Erythroblast (primary cell): ENCODE results near the gene PCDH9.

Experiments used
- GATA1 ChIP-seq: IDR thresholded peaks from 2 replicates; pipeline ENCODE4 v1.6.1; 2011; ENCODE audit warnings: low read depth, mild to moderate bottlenecking, control low read depth, low read length, moderate library complexity
- POLR2A ChIP-seq: IDR thresholded peaks from 2 replicates; pipeline ENCODE4 v1.6.1; 2011; ENCODE audit warnings: mild to moderate bottlenecking, low read length

- TF ChIP-seq POLR2A (no peak), GATA1 (no peak)
Measured at GRCh38 chr13:66483712-66484111, 746.4 kb downstream of the PCDH9 start.
